HepG2 (cell line): ENCODE results near the gene NRAP. TPM values are rescaled to one million over a fixed set of nuclear protein-coding genes. Genes with fewer than 3 reads are reported as not detected.

Experiments used
- ATAC-seq: fragments of 200-7000 bp; cut with Tn5 transposase; 3 replicates; pipeline ENCODE4 v1.9.1; 2020; ENCODE audit warnings: mild to moderate bottlenecking, moderate library complexity
- BruUV-seq: library from RNA; stranded (reverse); fragments of 400-500 nt; replicated peaks from 2 replicates; lab custom pipeline; 2021; lab: Mats Ljungman, UMichigan
- CTCF ChIA-PET: fragments of 300-600 bp; formaldehyde crosslinking; extraction: SDS; loops from one replicate; lab custom pipeline; 2021; ENCODE audit warnings: low total read pairs, inconsistent platforms, low intra/inter-chr PET ratio; lab: Yijun Ruan, JAX
- POLR2A ChIA-PET: fragments of 350-600 bp; sonication (Branson Sonifier 250); formaldehyde crosslinking; loops from one replicate; lab custom pipeline; 2020; ENCODE audit warnings: antibody characterized with exemption, inconsistent platforms; lab: Yijun Ruan, JAX
- DNase-seq: peaks from one replicate; pipeline ENCODE4 v3.0.0-alpha.2; 2015; ENCODE audit warnings: low spot score
- FAIRE-seq: peaks from 3 replicates; lab custom pipeline; 2011; peaks lifted over from hg19 to GRCh38; lab: Jason Lieb, UNC
- H2AFZ ChIP-seq: one replicate; pipeline ENCODE4 v1.6.1; 2011; ENCODE audit warnings: low read length, inconsistent platforms
- H3K27ac ChIP-seq: fragments of 300-600 bp; 3 replicates; pipeline ENCODE4 v1.8.0; 2011; ENCODE audit warnings: mixed run types, mild to moderate bottlenecking, mixed read lengths, low read length, inconsistent platforms; ENCODE audit not compliant: insufficient read depth; ENCODE audit errors: extremely low read length
- H3K27me3 ChIP-seq, 2 experiments: fragments of 200-600 bp in 1 of 2; 2 replicates in 1 of 2; 3 replicates in 1 of 2; pipeline versions ENCODE4 v1.6.0 to v1.8.0; 2011; ENCODE audit warnings: low read length in 2 of 2, mild to moderate bottlenecking in 2 of 2, moderate library complexity in 2 of 2, inconsistent platforms in 1 of 2; ENCODE audit not compliant: insufficient read depth in 2 of 2, control insufficient read depth in 1 of 2
- H3K36me3 ChIP-seq, 2 experiments: fragments of 200-600 bp in 1 of 2; replicated peaks in 1 of 2; 2 replicates in 1 of 2; 3 replicates in 1 of 2; pipeline versions ENCODE4 v1.5.1 to v1.8.0; 2011; ENCODE audit warnings: low read length in 2 of 2, inconsistent platforms in 1 of 2; ENCODE audit not compliant: insufficient read depth in 2 of 2, control insufficient read depth in 1 of 2
- H3K4me1 ChIP-seq: 2 replicates; pipeline ENCODE4 v1.5.1; 2012; ENCODE audit warnings: low read length, inconsistent platforms; ENCODE audit not compliant: insufficient read depth
- H3K4me2 ChIP-seq: 2 replicates; pipeline ENCODE4 v1.6.0; 2011; ENCODE audit warnings: low read depth, low read length, inconsistent platforms
- H3K4me3 ChIP-seq, 3 experiments: fragments of 200-600 bp in 1 of 3; sonication (generic), shearing (Covaris generic) in 1 of 3; replicated peaks in 1 of 3; 2 replicates each; pipeline ENCODE4 v1.5.1; 2011 to 2016; ENCODE audit warnings: low read length in 3 of 3, inconsistent platforms in 2 of 3, low read depth in 2 of 3, mild to moderate bottlenecking in 2 of 3, control low read depth in 1 of 3, mixed read lengths in 1 of 3; ENCODE audit not compliant: insufficient read depth in 1 of 3
- H3K79me2 ChIP-seq: one replicate; pipeline ENCODE4 v1.6.1; 2011; ENCODE audit warnings: low read length, inconsistent platforms; ENCODE audit not compliant: insufficient read depth
- H3K9ac ChIP-seq: 2 replicates; pipeline ENCODE4 v1.6.0; 2011; ENCODE audit warnings: mild to moderate bottlenecking, low read depth, low read length, inconsistent platforms; ENCODE audit not compliant: insufficient read depth
- H3K9me3 ChIP-seq: 2 replicates; pipeline ENCODE4 v1.5.1; 2012; ENCODE audit warnings: mild to moderate bottlenecking, low read length
- H4K20me1 ChIP-seq: 2 replicates; pipeline ENCODE4 v1.6.0; 2011; ENCODE audit warnings: inconsistent platforms, mild to moderate bottlenecking, low read length, moderate library complexity; ENCODE audit not compliant: insufficient read depth
- DMAP1 ChIP-seq: IDR thresholded peaks from 2 replicates; pipeline ENCODE4 v1.6.1; 2016
- FOXO1 ChIP-seq: sonication (generic); formaldehyde crosslinking; IDR thresholded peaks from 2 replicates; pipeline ENCODE4 v1.4.0; 2020; ENCODE audit warnings: missing genetic modification reagents
- KMT2A ChIP-seq: sonication (generic); formaldehyde crosslinking; IDR thresholded peaks from 2 replicates; pipeline ENCODE4 v1.4.0; 2020; ENCODE audit warnings: missing genetic modification reagents
- NR2F1 ChIP-seq, 2 experiments: fragments of 450-650 bp in 1 of 2; formaldehyde crosslinking in 1 of 2; IDR thresholded peaks; 2 replicates each; pipeline versions ENCODE4 v1.5.0 to v1.6.1; 2016 to 2020; ENCODE audit warnings: mild to moderate bottlenecking in 1 of 2, missing compliant biosample characterization in 1 of 2, missing genetic modification reagents in 1 of 2, moderate library complexity in 1 of 2
- SMAD3 ChIP-seq: sonication (generic); formaldehyde crosslinking; IDR thresholded peaks from 2 replicates; pipeline ENCODE4 v1.4.0; 2020; ENCODE audit warnings: missing genetic modification reagents
- SOX6 ChIP-seq, 2 experiments: fragments of 450-650 bp in 1 of 2; sonication (generic) in 1 of 2; formaldehyde crosslinking in 1 of 2; IDR thresholded peaks; 2 replicates each; pipeline versions ENCODE4 v1.4.0 to v1.6.1; 2017 to 2020; ENCODE audit warnings: antibody characterized with exemption in 1 of 2, mild to moderate bottlenecking in 1 of 2, missing genetic modification reagents in 1 of 2
- WIZ ChIP-seq: sonication (generic); formaldehyde crosslinking; IDR thresholded peaks from 2 replicates; pipeline ENCODE4 v1.5.1; 2020; ENCODE audit warnings: mild to moderate bottlenecking, missing genetic modification reagents
- ZNF589 ChIP-seq: sonication (generic); formaldehyde crosslinking; conservative IDR thresholded peaks from 2 replicates; pipeline ENCODE4 v1.8.0; 2022; ENCODE audit warnings: mild to moderate bottlenecking, moderate library complexity, missing genetic modification reagents
- ZNF619 ChIP-seq: sonication (generic); formaldehyde crosslinking; IDR thresholded peaks from 2 replicates; pipeline ENCODE4 v1.4.0; 2020; ENCODE audit warnings: mild to moderate bottlenecking, missing genetic modification reagents
- ZNF850 ChIP-seq: sonication (generic); formaldehyde crosslinking; conservative IDR thresholded peaks from 2 replicates; pipeline ENCODE4 v1.9.0; 2021; ENCODE audit warnings: mild to moderate bottlenecking, missing genetic modification reagents
- WGBS: methylation state at CpG from one replicate; pipeline ENCODE4 v1.1.6; 2017; ENCODE audit warnings: low lambda C conversion rate; 5-methylcytosine and 5-hydroxymethylcytosine counted together
- in situ Hi-C: cut with HindIII; loops from 2 replicates; pipeline ENCODE4 v1.10.0; 2017; ENCODE audit warnings: low pct_unique_long_range_greater_than_20kb; ENCODE audit not compliant: extremely low pct_ligation_motif_present
- intact Hi-C: fragments of 100-400 bp; cut with micrococcal nuclease; formaldehyde crosslinking; loops from one replicate; pipeline ENCODE4 v1.10.0; 2022; ENCODE audit not compliant: unreplicated experiment
- polyA plus RNA-seq, 8 experiments: library from polyadenylated mRNA; depleted of rRNA in 3 of 8; stranded (reverse) in 7 of 8; unstranded in 1 of 8; fragments of >200 nt; fragmentation: Illumina TruSeq in 4 of 8; extraction: Trizol in 4 of 8; gene quantifications; 2 replicates each; pipeline versions ENCODE4 v1.2.1 to v1.2.3, GENCODE V29; 2011 to 2016; ENCODE audit warnings: low read depth in 4 of 8, missing spikeins in 1 of 8, mixed read lengths in 1 of 8; ENCODE audit not compliant: insufficient read depth in 1 of 8
- total RNA-seq, 5 experiments: library from RNA; depleted of rRNA; stranded (reverse); fragments of >200 nt; fragmentation: Illumina TruSeq; extraction: Trizol; gene quantifications; 2 replicates each; pipeline ENCODE4 v1.2.3, GENCODE V29; 2016; ENCODE audit warnings: low read depth in 1 of 5
- TF ChIP-seq, protein P1 (sequence below): sonication (generic); formaldehyde crosslinking; IDR thresholded peaks from 2 replicates; pipeline ENCODE4 v1.5.0; 2020; ENCODE audit warnings: mild to moderate bottlenecking, low read depth, missing genetic modification reagents, borderline replicate concordance
- TF ChIP-seq, protein P2 (sequence below): sonication (generic); formaldehyde crosslinking; IDR thresholded peaks from 2 replicates; pipeline ENCODE4 v1.4.0; 2020; ENCODE audit warnings: missing genetic modification reagents
- TF ChIP-seq, protein P3 (sequence below): sonication (generic); formaldehyde crosslinking; IDR thresholded peaks from 2 replicates; pipeline ENCODE4 v1.9.0; 2021; ENCODE audit warnings: missing genetic modification reagents, borderline replicate concordance
- TF ChIP-seq, protein P4 (sequence below): sonication (generic); formaldehyde crosslinking; IDR thresholded peaks from 2 replicates; pipeline ENCODE4 v1.8.0; 2022; ENCODE audit warnings: missing genetic modification reagents, mild to moderate bottlenecking, inconsistent platforms, borderline replicate concordance

The NRAP gene
- total and polyA plus RNA-seq, 2 of the 13 experiments (the other 11 are each of a cell fraction or from before 2014, with no cell fraction given) = not detected

DNA sequence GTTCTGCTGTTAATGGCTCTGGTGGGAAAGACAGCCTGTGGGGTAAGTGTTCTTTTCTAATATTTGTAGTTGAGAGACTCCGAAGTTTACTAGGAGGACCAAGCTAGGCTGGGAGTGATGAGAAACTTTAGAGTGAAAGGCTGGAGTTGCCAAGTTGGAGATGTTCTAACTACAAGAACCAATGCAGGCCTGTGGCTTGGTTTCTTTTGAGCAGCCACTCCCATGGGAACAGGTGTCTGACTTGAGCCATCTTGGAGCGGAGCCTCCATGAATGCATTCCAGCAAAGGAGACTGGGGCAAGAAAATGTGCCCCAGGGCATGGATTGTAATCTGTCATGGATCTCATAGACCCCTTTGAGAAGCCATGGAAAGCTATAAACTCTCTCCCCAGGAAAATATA is 110.7 kb downstream of the NRAP start:
- H3K27ac ChIP-seq = no peak overlapping the region

More for the DNA sequence above, 110.7 kb downstream of the NRAP start:
- ChIA-PET CTCF (no interaction called here), POLR2A (no interaction called here)
- TF ChIP-seq DMAP1 (no peak), KMT2A (CRISPR knock-in tag) (no peak), SOX6 (IDR thresholded peaks at IDR 0.05) (no peak), SOX6 (CRISPR knock-in tag; IDR thresholded peaks at IDR 0.05) (no peak), NR2F1 (CRISPR knock-in tag; IDR thresholded peaks at IDR 0.05) (no peak), FOXO1 (no peak), ZNF850 (no peak), ZNF589 (no peak), WIZ (CRISPR knock-in tag) (no peak), SMAD3 (CRISPR knock-in tag) (no peak), ZNF619 (no peak)
- TF ChIP-seq, protein P1, sequence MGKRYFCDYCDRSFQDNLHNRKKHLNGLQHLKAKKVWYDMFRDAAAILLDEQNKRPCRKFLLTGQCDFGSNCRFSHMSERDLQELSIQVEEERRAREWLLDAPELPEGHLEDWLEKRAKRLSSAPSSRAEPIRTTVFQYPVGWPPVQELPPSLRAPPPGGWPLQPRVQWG (CRISPR knock-in tag) = no peak
- TF ChIP-seq, protein P2, sequence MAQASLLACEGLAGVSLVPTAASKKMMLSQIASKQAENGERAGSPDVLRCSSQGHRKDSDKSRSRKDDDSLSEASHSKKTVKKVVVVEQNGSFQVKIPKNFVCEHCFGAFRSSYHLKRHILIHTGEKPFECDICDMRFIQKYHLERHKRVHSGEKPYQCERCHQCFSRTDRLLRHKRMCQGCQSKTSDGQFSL (CRISPR knock-in tag) = no peak
- TF ChIP-seq, protein P3, sequence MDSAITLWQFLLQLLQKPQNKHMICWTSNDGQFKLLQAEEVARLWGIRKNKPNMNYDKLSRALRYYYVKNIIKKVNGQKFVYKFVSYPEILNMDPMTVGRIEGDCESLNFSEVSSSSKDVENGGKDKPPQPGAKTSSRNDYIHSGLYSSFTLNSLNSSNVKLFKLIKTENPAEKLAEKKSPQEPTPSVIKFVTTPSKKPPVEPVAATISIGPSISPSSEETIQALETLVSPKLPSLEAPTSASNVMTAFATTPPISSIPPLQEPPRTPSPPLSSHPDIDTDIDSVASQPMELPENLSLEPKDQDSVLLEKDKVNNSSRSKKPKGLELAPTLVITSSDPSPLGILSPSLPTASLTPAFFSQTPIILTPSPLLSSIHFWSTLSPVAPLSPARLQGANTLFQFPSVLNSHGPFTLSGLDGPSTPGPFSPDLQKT = no peak
- TF ChIP-seq, protein P4, sequence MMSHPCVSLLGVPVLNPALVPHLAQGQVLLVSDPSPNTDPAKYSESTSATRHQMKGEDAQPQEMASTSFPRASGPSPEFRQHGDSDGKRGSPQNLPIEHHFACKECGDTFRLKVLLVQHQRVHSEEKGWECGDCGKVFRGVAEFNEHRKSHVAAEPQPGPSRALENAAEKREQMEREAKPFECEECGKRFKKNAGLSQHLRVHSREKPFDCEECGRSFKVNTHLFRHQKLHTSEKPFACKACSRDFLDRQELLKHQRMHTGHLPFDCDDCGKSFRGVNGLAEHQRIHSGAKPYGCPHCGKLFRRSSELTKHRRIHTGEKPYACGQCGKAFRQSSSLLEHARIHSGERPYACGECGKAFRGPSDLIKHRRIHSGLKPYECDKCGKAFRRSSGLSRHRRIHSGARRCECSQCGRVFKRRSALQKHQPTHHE (CRISPR knock-in tag) = no peak
- Histone ChIP-seq H3K36me3 (no peaks in the 10 kb centered on the region), H3K4me1 (peaks cover 27% of the 10 kb centered on the region), H3K27me3 (peaks cover 0 to 4% of the 10 kb centered on the region in 2 experiments; a peak in 1 of 5 replicates), H3K79me2 (no peaks in the 10 kb centered on the region), H3K9me3 (no peaks in the 10 kb centered on the region), H3K4me3 (no peak overlapping the region), H3K4me2 (no peak overlapping the region), H4K20me1 (no peaks in the 10 kb centered on the region), H2AFZ (no peak overlapping the region), H3K9ac (no peak overlapping the region)
- FAIRE-seq = no peak
- intact Hi-C loops = no loop called here
- no peak for DNase-seq
- WGBS = 40% methylated on average over 2 of the region's 2 CpGs
- ATAC-seq = no peak
- in situ Hi-C loops = no loop called here
- BruUV-seq = no TSS peak
